Nephron (organoid): ENCODE measurements around the gene ZNF710.
"Not testable (repeated sequence)": the region's sequence is repeated elsewhere in the genome, so short reads cannot be mapped to it uniquely, and the experiment has no call there.

ENCODE experiments used
- H3K27ac Mint-ChIP-seq, 3 experiments: 2 replicates each; pipeline ENCODE4 v1.8.0; 2020; ENCODE audit warnings: mixed read lengths in 3 of 3, mild to moderate bottlenecking in 2 of 3, moderate library complexity in 1 of 3
- H3K27me3 Mint-ChIP-seq: 2 replicates; pipeline ENCODE4 v1.8.0; 2021; ENCODE audit warnings: low read depth, mild to moderate bottlenecking, moderate library complexity, mixed read lengths
- H3K36me3 Mint-ChIP-seq: 2 replicates; pipeline ENCODE4 v1.8.0; 2020; ENCODE audit warnings: low read depth, mixed read lengths
- H3K4me1 Mint-ChIP-seq: 2 replicates; pipeline ENCODE4 v1.8.0; 2020; ENCODE audit warnings: mixed read lengths
- H3K4me3 Mint-ChIP-seq, 3 experiments: 2 replicates each; pipeline ENCODE4 v1.8.0; 2020; ENCODE audit warnings: mild to moderate bottlenecking in 3 of 3, mixed read lengths in 3 of 3, moderate library complexity in 2 of 3
- H3K9me3 Mint-ChIP-seq: 2 replicates; pipeline ENCODE4 v1.8.0; 2020; ENCODE audit warnings: mixed read lengths
- TF ChIP-seq, protein P1 (sequence below), 3 experiments: fragments of 200-600 bp; sonication (generic); IDR thresholded peaks; one replicate each; pipeline ENCODE4 v1.5.0; 2021; ENCODE audit warnings: antibody characterized with exemption in 3 of 3; ENCODE audit not compliant: unreplicated experiment in 3 of 3

ZNF710 gene

DNA sequence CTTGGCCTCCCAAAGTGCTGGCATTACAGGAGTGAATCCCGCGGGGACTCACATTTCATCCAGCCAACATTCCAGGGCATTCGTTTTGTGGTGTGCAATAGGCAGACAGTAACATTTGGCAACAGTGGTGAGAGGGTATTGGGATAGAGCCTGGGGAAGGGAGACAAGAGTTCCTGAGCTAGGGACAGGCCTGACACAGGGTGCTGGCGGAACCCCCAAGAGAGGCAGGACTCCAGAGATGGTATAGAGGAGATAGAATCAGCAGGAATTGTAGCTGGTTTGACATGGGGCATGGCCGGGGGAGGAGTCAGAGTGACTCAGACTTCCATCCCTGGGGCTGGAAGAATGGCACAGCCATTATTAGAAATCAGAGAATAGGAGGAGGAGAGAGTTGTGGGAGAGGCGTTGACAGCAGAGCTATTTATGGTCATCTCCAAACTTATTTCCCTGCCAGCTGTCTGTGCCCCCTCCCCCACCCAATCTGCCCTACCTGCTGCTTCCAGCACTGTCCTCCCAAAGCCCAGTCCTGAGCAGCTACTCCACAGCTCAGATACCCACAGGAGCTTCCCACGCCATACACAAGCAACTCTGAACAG is 105.5 kb downstream of the ZNF710 start:
- TF ChIP-seq, protein P1, sequence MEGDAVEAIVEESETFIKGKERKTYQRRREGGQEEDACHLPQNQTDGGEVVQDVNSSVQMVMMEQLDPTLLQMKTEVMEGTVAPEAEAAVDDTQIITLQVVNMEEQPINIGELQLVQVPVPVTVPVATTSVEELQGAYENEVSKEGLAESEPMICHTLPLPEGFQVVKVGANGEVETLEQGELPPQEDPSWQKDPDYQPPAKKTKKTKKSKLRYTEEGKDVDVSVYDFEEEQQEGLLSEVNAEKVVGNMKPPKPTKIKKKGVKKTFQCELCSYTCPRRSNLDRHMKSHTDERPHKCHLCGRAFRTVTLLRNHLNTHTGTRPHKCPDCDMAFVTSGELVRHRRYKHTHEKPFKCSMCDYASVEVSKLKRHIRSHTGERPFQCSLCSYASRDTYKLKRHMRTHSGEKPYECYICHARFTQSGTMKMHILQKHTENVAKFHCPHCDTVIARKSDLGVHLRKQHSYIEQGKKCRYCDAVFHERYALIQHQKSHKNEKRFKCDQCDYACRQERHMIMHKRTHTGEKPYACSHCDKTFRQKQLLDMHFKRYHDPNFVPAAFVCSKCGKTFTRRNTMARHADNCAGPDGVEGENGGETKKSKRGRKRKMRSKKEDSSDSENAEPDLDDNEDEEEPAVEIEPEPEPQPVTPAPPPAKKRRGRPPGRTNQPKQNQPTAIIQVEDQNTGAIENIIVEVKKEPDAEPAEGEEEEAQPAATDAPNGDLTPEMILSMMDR (IDR thresholded peaks at IDR 0.05; ENCODE audit: unreplicated experiment in 3 of 3), result no peak

GRCh38 chr15:90108038-90108437 is 106.9 kb downstream of the ZNF710 start:
- not testable (repeated sequence) for H3K27me3 Mint-ChIP-seq, H3K9me3 Mint-ChIP-seq, H3K36me3 Mint-ChIP-seq

More for the DNA sequence above, 105.5 kb downstream of the ZNF710 start:
- Mint-ChIP-seq H3K27me3 (no peaks in the 10 kb centered on the region), H3K27ac (peak overlapping the region; percentile 31 to 70 (median 52)), H3K9me3 (no peaks in the 10 kb centered on the region), H3K4me1 (peaks cover 36% of the 10 kb centered on the region), H3K4me3 (peak overlapping the region; percentile 13 to 27 (median 21)), H3K36me3 (no peaks in the 10 kb centered on the region)

DNA sequence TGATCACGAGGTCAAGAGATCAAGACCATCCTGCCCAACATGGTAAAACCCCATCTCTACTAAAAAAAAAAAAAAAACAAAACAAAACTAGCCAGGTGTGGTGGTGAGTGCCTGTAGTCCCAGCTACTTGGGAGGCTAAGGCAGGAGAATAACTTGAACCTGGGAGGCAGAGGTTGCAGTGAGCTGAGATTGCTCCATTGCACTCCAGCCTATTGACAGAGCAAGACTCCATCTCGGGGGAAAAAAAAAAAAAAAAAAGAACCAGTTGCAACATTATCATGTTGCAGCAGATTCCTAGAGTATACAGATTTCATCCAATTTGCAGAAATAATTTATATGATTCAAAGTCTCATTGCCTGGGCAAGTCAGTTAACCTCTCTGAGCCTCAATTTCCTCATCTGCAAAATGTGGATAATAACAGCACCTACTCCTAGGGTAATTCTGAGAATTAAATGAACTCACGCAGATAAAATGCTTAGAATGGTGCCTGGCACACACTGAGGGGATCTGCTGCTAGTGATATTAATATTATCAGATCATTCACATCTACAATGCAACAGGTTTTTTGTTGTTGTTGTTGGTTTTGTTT is 108.1 kb downstream of the ZNF710 start:
- H3K4me1 Mint-ChIP-seq, result peaks cover 18% of the 10 kb centered on the region
- H3K9me3 Mint-ChIP-seq, H3K27ac Mint-ChIP-seq, H3K36me3 Mint-ChIP-seq, H3K27me3 Mint-ChIP-seq, H3K4me3 Mint-ChIP-seq: not testable (repeated sequence)

More at GRCh38 chr15:90108038-90108437, 106.9 kb downstream of the ZNF710 start:
- H3K4me3 Mint-ChIP-seq, H3K27ac Mint-ChIP-seq: not testable (repeated sequence)
- peaks cover 29% of the 10 kb centered on the region for H3K4me1 Mint-ChIP-seq

- H3K36me3 Mint-ChIP-seq, result peaks cover 4% of the 10 kb centered on the region
- no peak overlapping the region for H3K27ac Mint-ChIP-seq
- TF ChIP-seq, protein P1 (IDR thresholded peaks at IDR 0.05; ENCODE audit: unreplicated experiment in 3 of 3), result no peak
- H3K4me1 Mint-ChIP-seq, result no peaks in the 10 kb centered on the region
- H3K4me3 Mint-ChIP-seq, result no peak overlapping the region
- peaks cover 6% of the 10 kb centered on the region for H3K9me3 Mint-ChIP-seq
- H3K27me3 Mint-ChIP-seq, result peaks cover 4% of the 10 kb centered on the region
Observed at GRCh38 chr15:90113166-90113565, 112.0 kb downstream of the ZNF710 start.

DNA sequence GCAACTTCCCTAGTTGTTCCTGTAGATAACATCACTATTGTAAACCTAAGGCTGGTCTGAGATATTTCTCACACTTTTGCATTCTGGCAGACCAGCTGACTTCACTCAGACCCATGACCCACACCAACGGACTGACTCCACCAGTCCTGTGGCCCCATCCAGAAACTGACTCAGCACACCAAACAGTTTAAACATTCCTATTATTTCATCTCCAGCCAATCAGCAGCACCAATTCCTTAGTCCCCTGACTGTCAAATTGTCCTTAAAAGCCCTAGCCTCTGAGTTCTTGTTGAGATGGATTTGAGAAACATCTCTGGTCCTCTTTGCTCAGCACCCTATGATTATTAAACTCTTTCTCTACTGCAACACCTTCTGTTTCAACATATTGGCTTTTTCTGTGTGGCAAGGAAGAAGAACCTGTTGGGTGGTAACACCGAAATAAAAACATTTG is 113.4 kb downstream of the ZNF710 start:
- Mint-ChIP-seq H3K4me3 (no peak overlapping the region), H3K27me3 (peaks cover 11% of the 10 kb centered on the region), H3K36me3 (peaks cover 4% of the 10 kb centered on the region), H3K4me1 (no peaks in the 10 kb centered on the region), H3K9me3 (peaks cover 6% of the 10 kb centered on the region), H3K27ac (no peak overlapping the region)
- TF ChIP-seq, protein P1 (IDR thresholded peaks at IDR 0.05; ENCODE audit: unreplicated experiment in 3 of 3), result no peak

GRCh38 chr15:90115783-90116182 is 114.7 kb downstream of the ZNF710 start:
- peaks cover 4% of the 10 kb centered on the region for H3K36me3 Mint-ChIP-seq
- peaks cover 6% of the 10 kb centered on the region for H3K9me3 Mint-ChIP-seq
- H3K4me1 Mint-ChIP-seq, result no peaks in the 10 kb centered on the region
- H3K27ac Mint-ChIP-seq, result no peak overlapping the region
- TF ChIP-seq, protein P1 (IDR thresholded peaks at IDR 0.05; ENCODE audit: unreplicated experiment in 3 of 3), result no peak
- H3K27me3 Mint-ChIP-seq, result peaks cover 11% of the 10 kb centered on the region
- no peak overlapping the region for H3K4me3 Mint-ChIP-seq

DNA sequence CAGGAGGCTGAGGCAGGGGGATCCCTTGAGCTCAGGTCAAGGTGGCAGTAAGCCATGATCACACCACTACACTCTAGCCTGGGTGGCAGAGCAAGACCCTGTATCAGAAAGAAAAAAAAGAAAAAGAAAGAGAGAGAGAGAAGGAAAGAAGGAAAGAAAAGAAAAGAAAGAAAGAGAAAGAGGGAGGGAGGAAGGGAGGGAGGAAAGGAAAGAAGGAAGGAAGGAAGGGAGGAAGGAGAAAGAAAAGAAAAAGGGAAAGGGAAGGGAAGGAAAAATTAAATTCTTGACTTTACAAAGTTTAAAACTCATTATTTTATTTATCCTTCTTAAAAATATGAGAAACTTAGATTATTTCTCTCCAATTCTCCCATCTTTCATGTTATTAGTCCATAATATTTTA is 118.2 kb downstream of the ZNF710 start:
- Mint-ChIP-seq H3K27ac (no peak overlapping the region), H3K9me3 (peaks cover 3% of the 10 kb centered on the region), H3K4me1 (no peaks in the 10 kb centered on the region), H3K36me3 (peaks cover 3% of the 10 kb centered on the region), H3K4me3 (no peak overlapping the region), H3K27me3 (peaks cover 11% of the 10 kb centered on the region)
- TF ChIP-seq, protein P1 (IDR thresholded peaks at IDR 0.05; ENCODE audit: unreplicated experiment in 3 of 3), result no peak
